Skin of body (tissue), 2 donors: ENCODE data around the gene BORCS5. TPM values are rescaled to one million over a fixed set of nuclear protein-coding genes. Genes with fewer than 3 reads are reported as not detected.
A peak's percentile ranks its signal among the peaks of the same experiment; 100 is the strongest.
"Not testable (repeated sequence)": the region's sequence is repeated elsewhere in the genome, so short reads cannot be mapped to it uniquely, and the experiment has no call there.

Source experiments
- DNase-seq: peaks from one replicate; lab custom pipeline; 2025; lab: John Stamatoyannopoulos, UW
- total RNA-seq: library from RNA; depleted of rRNA; stranded (reverse); fragments of >200 nt; gene quantifications from one replicate; pipeline ENCODE4 v1.2.3, GENCODE V29; 2014

The BORCS5 gene
- total RNA-seq, 1 donor from 2014 or later, result 23.1 TPM

GRCh38 chr12:12392413-12392812 is 35.5 kb downstream of the BORCS5 start:
- no peak for DNase-seq

GRCh38 chr12:12393171-12393570 is 36.3 kb downstream of the BORCS5 start:
- no peak for DNase-seq

- no peak for DNase-seq
These were observed 39.8 kb downstream of the BORCS5 start for GRCh38 chr12:12396694-12397093.

- no peak for DNase-seq
These were observed 40.3 kb downstream of the BORCS5 start for GRCh38 chr12:12397184-12397583.

- peak; percentile 97 for DNase-seq
These were observed 41.4 kb downstream of the BORCS5 start for GRCh38 chr12:12398026-12398859.

GRCh38 chr12:12399161-12399560 is 42.3 kb downstream of the BORCS5 start:
- DNase-seq, result no peak

- DNase-seq, result peak; percentile 47
These were observed 43.0 kb downstream of the BORCS5 start for GRCh38 chr12:12399776-12400305.

GRCh38 chr12:12400793-12401192 is 43.9 kb downstream of the BORCS5 start:
- DNase-seq, result no peak

GRCh38 chr12:12403264-12404248 is 46.7 kb downstream of the BORCS5 start:
- DNase-seq, result no peak

GRCh38 chr12:12404297-12404696 is 47.4 kb downstream of the BORCS5 start:
- DNase-seq, result no peak

- no peak for DNase-seq
These were observed 49.0 kb downstream of the BORCS5 start for GRCh38 chr12:12405882-12406281.

- DNase-seq, result no peak
These were observed 49.9 kb downstream of the BORCS5 start for GRCh38 chr12:12406762-12407161.

GRCh38 chr12:12408265-12408690 is 51.4 kb downstream of the BORCS5 start:
- no peak for DNase-seq

GRCh38 chr12:12409337-12409736 is 52.5 kb downstream of the BORCS5 start:
- not testable (repeated sequence) for DNase-seq

GRCh38 chr12:12415886-12416285 is 59.0 kb downstream of the BORCS5 start:
- no peak for DNase-seq

- DNase-seq, result not testable (repeated sequence)
These were observed 62.3 kb downstream of the BORCS5 start for GRCh38 chr12:12419165-12419564.

GRCh38 chr12:12423367-12423766 is 66.5 kb downstream of the BORCS5 start:
- no peak for DNase-seq

- DNase-seq, result no peak
These were observed 68.1 kb downstream of the BORCS5 start for GRCh38 chr12:12425001-12425400.

GRCh38 chr12:12425616-12426015 is 68.7 kb downstream of the BORCS5 start:
- DNase-seq, result no peak

GRCh38 chr12:12427568-12427967 is 70.7 kb downstream of the BORCS5 start:
- DNase-seq, result no peak

GRCh38 chr12:12428047-12428446 is 71.2 kb downstream of the BORCS5 start:
- no peak for DNase-seq
